ENCODE results near the gene STOX2.

Gene STOX2

GRCh38 chr4:184056877-184057276, 151.8 kb downstream of the STOX2 start:
- Histone ChIP-seq H3K9ac (ENCODE audit: low read length) (no peak overlapping the region), H4K20me1 (ENCODE audit: insufficient read depth, low read length) (no peaks in the 10 kb centered on the region), H2AFZ (ENCODE audit: low read length) (no peak overlapping the region), H3K4me1 (ENCODE audit: insufficient read depth, low read length, severe bottlenecking) (no peaks in the 10 kb centered on the region), H3K9me2 (ENCODE audit: low read depth, low read length) (no peaks in the 10 kb centered on the region), H3K36me3 (ENCODE audit: insufficient read depth, low read length) (no peaks in the 10 kb centered on the region), H3K27me3 (ENCODE audit: insufficient read depth, low read length) (0 out of 2 replicates have a peak, but pooled peaks cover 2% of the 10 kb centered on the region), H3K4me2 (ENCODE audit: low read length) (no peak overlapping the region), H3K9me3 (ENCODE audit: low read length) (no peaks in the 10 kb centered on the region), H3K79me2 (ENCODE audit: insufficient read depth, low read length) (no peaks in the 10 kb centered on the region), H3F3A (ENCODE audit: insufficient read depth, low read length) (no peaks in the 10 kb centered on the region), H3K4me3 (ENCODE audit: low read depth, low read length, poor library complexity, severe bottlenecking) (no peak overlapping the region), H3K27ac (ENCODE audit: low read depth, low read length, poor library complexity, severe bottlenecking) (no peak overlapping the region)
- TF ChIP-seq, protein P1, sequence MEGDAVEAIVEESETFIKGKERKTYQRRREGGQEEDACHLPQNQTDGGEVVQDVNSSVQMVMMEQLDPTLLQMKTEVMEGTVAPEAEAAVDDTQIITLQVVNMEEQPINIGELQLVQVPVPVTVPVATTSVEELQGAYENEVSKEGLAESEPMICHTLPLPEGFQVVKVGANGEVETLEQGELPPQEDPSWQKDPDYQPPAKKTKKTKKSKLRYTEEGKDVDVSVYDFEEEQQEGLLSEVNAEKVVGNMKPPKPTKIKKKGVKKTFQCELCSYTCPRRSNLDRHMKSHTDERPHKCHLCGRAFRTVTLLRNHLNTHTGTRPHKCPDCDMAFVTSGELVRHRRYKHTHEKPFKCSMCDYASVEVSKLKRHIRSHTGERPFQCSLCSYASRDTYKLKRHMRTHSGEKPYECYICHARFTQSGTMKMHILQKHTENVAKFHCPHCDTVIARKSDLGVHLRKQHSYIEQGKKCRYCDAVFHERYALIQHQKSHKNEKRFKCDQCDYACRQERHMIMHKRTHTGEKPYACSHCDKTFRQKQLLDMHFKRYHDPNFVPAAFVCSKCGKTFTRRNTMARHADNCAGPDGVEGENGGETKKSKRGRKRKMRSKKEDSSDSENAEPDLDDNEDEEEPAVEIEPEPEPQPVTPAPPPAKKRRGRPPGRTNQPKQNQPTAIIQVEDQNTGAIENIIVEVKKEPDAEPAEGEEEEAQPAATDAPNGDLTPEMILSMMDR (IDR thresholded peaks at IDR 0.05; ENCODE audit: low read length): no peak
- no peak for TF ChIP-seq EZH2 (IDR thresholded peaks at IDR 0.05; ENCODE audit: borderline replicate concordance, low read length)

- Histone ChIP-seq H3F3A (ENCODE audit: insufficient read depth, low read length) (no peaks in the 10 kb centered on the region), H3K9ac (ENCODE audit: low read length) (no peak overlapping the region), H4K20me1 (ENCODE audit: insufficient read depth, low read length) (no peaks in the 10 kb centered on the region), H3K9me3 (ENCODE audit: low read length) (no peaks in the 10 kb centered on the region), H3K4me3 (ENCODE audit: low read depth, low read length, poor library complexity, severe bottlenecking) (no peak overlapping the region), H3K27ac (ENCODE audit: low read depth, low read length, poor library complexity, severe bottlenecking) (no peak overlapping the region), H3K4me1 (ENCODE audit: insufficient read depth, low read length, severe bottlenecking) (no peaks in the 10 kb centered on the region), H3K9me2 (ENCODE audit: low read depth, low read length) (no peaks in the 10 kb centered on the region), H3K4me2 (ENCODE audit: low read length) (no peak overlapping the region), H3K36me3 (ENCODE audit: insufficient read depth, low read length) (no peaks in the 10 kb centered on the region), H2AFZ (ENCODE audit: low read length) (no peak overlapping the region), H3K27me3 (ENCODE audit: insufficient read depth, low read length) (0 out of 2 replicates have a peak, but pooled peaks cover 2% of the 10 kb centered on the region), H3K79me2 (ENCODE audit: insufficient read depth, low read length) (no peaks in the 10 kb centered on the region)
- TF ChIP-seq EZH2 (IDR thresholded peaks at IDR 0.05; ENCODE audit: borderline replicate concordance, low read length): no peak
- TF ChIP-seq, protein P1 (IDR thresholded peaks at IDR 0.05; ENCODE audit: low read length): no peak
Observed at GRCh38 chr4:184058026-184058425, 152.9 kb downstream of the STOX2 start.

DNA sequence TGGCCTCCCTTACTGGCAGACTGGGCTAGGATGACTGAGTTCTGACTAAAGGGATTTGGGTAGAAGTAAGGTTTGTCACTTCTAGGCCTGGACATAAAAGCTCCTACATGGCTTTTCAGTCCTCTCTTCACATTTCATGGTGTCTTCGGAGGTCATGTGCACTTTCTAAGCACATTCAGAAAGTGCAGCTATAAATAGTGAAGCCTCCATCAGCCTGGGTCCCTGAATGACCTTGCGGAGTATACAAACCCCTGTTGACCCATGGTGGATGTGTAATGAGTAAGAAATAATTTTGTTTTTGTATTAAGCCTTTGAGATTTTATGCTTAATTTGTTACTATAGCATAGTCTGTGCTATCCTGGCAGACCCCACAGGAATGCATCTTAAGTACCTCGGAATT, 154.0 kb downstream of the STOX2 start:
- Histone ChIP-seq H4K20me1 (ENCODE audit: insufficient read depth, low read length) (no peaks in the 10 kb centered on the region), H3K79me2 (ENCODE audit: insufficient read depth, low read length) (no peaks in the 10 kb centered on the region), H2AFZ (ENCODE audit: low read length) (no peak overlapping the region), H3K27me3 (ENCODE audit: insufficient read depth, low read length) (0 out of 2 replicates have a peak, but pooled peaks cover 2% of the 10 kb centered on the region), H3K4me3 (ENCODE audit: low read depth, low read length, poor library complexity, severe bottlenecking) (no peak overlapping the region), H3K4me2 (ENCODE audit: low read length) (no peak overlapping the region), H3F3A (ENCODE audit: insufficient read depth, low read length) (no peaks in the 10 kb centered on the region), H3K27ac (ENCODE audit: low read depth, low read length, poor library complexity, severe bottlenecking) (no peak overlapping the region), H3K4me1 (ENCODE audit: insufficient read depth, low read length, severe bottlenecking) (no peaks in the 10 kb centered on the region), H3K9me3 (ENCODE audit: low read length) (no peaks in the 10 kb centered on the region), H3K36me3 (ENCODE audit: insufficient read depth, low read length) (no peaks in the 10 kb centered on the region), H3K9me2 (ENCODE audit: low read depth, low read length) (no peaks in the 10 kb centered on the region), H3K9ac (ENCODE audit: low read length) (no peak overlapping the region)
- TF ChIP-seq EZH2 (IDR thresholded peaks at IDR 0.05; ENCODE audit: borderline replicate concordance, low read length): no peak
- TF ChIP-seq, protein P1 (IDR thresholded peaks at IDR 0.05; ENCODE audit: low read length): no peak

Data from OCI-LY1 (cell line).